GM12864 (cell line): ENCODE results near the gene LRRC14B.

Experiments used
- DNase-seq: peaks from one replicate; pipeline ENCODE4 v3.0.0-alpha.2; 2011; ENCODE audit warnings: low read depth
- H3K4me3 ChIP-seq: 2 replicates; pipeline ENCODE4 v1.5.1; 2011; ENCODE audit warnings: mild to moderate bottlenecking, low read depth, low read length, control low read depth
- TF ChIP-seq, protein P1 (sequence below): IDR thresholded peaks from 2 replicates; pipeline ENCODE4 v1.5.1; 2011; ENCODE audit warnings: low read depth, mild to moderate bottlenecking, moderate library complexity, low read length, control low read depth, inconsistent platforms; ENCODE audit errors: missing control alignments

The LRRC14B gene

DNA sequence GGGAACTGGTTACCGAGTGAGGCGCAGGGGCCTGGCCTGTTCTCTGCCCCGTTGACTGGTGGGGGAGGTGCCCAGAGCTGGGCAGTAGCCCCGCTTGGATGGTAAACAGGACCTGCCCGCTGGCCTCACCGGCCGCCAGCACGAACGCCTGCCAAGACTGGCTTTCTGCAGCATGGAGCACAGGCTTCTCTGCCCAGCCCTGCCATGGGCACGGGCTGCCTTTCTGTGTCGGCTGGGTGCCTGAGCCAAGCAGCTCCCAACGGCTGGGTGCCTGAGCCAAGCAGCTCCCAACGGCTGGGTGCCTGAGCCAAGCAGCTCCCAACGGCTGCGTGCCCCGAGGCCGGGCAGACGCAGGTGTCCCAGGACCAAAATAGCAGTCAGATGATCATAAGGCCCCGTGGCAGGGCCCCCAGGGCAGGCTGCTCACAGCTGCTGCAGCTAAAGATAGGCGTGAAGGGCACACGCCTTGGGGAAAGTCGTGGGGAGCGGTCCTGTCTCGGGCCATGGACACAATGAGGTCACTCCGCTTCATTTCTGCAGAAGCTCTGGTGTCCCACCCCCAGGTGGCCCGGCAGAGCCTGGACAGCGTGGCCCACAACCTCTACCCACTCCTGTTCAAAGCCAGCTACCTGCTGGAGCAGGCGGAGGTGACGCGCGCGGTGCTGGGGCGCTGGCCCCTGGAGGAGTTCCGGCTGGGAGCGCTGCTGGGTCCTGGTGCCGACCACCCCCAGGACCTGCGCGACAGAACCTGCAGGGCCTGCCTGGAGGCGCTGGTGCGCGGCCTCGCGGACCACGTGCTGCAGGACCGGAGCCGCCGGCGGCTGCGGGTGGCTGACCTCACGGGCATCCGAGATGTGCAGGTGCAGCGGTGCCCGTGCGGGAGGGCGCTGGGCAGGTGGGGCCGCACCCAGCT, at the start of gene LRRC14B:
Gene LRRC14B (plus strand): TSS at position 460 of the 913 bp plus-strand sequence. CDS start 44 bp downstream, at position 504.
- H3K4me3 ChIP-seq: no peak within 1 kb of the TSS; the same call in 1 of the 2 replicates
- no peak for DNase-seq
- TF ChIP-seq, protein P1, sequence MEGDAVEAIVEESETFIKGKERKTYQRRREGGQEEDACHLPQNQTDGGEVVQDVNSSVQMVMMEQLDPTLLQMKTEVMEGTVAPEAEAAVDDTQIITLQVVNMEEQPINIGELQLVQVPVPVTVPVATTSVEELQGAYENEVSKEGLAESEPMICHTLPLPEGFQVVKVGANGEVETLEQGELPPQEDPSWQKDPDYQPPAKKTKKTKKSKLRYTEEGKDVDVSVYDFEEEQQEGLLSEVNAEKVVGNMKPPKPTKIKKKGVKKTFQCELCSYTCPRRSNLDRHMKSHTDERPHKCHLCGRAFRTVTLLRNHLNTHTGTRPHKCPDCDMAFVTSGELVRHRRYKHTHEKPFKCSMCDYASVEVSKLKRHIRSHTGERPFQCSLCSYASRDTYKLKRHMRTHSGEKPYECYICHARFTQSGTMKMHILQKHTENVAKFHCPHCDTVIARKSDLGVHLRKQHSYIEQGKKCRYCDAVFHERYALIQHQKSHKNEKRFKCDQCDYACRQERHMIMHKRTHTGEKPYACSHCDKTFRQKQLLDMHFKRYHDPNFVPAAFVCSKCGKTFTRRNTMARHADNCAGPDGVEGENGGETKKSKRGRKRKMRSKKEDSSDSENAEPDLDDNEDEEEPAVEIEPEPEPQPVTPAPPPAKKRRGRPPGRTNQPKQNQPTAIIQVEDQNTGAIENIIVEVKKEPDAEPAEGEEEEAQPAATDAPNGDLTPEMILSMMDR: no peak

DNA sequence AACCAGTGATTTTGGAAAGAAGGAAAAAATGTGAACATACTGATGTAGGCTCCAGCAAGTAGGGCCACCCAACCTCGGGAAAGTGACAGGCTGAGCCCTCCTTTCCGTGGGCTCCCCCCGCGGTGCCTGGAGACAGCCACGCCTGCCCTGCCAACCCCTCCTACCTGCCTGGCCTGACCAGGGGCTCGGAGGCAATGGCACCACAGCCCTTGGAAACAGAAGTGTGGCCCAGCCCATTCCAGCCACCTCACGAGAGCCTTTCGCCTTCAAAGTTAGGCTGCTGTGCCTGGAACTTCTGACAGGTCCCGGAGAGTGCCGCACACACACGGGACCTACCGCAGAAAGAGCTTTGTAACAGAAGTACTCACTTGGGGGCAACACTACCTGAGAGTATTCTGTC, 49.5 kb upstream of the LRRC14B start:
- no peak for DNase-seq
- TF ChIP-seq, protein P1: no peak
- no peak overlapping the region for H3K4me3 ChIP-seq

DNA sequence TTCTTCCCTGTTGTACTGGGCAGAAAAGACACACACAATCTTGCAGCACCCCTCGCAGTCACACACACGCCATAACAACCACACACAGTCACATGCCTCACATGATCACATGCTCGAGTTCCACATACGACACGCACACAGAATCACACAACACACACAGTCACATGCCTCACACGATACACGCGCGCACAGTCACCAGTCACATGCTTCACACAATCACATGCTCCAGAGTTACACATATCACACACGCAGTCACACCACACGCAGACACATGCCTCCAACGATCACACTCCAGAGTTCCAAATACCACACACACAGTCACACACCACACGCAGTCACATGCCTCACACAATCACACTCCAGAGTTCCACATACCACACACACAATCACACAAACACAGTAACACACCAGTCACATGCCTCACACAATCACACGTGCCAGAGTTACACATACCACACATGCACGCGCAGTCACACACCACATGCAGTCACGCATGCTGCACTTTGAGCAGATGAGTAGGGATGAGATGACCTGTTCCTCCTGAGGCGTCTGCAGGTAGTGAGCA, 49.0 kb upstream of the LRRC14B start:
- H3K4me3 ChIP-seq: no peak overlapping the region
- TF ChIP-seq, protein P1: no peak
- DNase-seq: no peak

DNA sequence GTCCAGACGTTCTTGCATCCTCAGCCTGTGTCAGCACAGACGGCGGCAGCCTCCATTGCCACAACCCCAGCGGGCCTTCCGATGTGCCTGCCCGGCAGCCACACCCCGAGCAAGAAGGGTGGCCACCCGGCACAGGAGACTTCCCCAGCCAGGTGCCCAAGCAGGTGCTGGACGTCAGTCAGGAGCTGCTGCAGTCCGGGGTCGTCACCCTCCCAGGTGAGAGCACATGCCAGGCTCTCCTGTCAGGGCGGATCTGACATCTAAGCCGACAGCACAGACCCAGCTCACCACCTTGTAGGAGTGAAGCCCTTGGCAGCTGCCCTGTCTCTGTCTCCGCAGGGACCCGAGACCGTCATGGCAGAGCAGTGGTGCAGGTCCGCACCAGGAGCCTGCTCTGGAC, 48.3 kb upstream of the LRRC14B start:
- no peak for DNase-seq
- TF ChIP-seq, protein P1: no peak
- H3K4me3 ChIP-seq: no peak overlapping the region

DNA sequence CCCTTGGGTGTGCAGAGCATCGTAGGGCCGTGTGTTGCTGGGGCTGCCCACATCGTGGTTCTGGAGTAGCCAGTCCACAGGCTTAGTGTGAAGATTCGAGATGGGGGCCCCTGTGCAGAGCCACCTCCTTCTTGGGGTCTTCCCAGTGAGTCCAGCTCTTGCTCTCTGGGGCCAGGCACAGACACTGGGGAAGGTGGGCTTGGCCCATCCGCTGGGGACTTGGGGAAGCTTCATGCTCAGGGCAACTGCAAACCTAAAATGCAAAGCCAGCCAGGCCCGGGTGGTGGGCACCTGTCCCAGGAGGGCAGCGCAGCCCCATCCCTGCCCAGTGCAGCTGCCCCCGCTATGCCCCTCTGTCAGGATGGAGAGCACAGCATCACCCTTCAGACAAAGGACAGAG, 46.4 kb upstream of the LRRC14B start:
- H3K4me3 ChIP-seq: no peak overlapping the region
- TF ChIP-seq, protein P1: no peak
- no peak for DNase-seq

DNA sequence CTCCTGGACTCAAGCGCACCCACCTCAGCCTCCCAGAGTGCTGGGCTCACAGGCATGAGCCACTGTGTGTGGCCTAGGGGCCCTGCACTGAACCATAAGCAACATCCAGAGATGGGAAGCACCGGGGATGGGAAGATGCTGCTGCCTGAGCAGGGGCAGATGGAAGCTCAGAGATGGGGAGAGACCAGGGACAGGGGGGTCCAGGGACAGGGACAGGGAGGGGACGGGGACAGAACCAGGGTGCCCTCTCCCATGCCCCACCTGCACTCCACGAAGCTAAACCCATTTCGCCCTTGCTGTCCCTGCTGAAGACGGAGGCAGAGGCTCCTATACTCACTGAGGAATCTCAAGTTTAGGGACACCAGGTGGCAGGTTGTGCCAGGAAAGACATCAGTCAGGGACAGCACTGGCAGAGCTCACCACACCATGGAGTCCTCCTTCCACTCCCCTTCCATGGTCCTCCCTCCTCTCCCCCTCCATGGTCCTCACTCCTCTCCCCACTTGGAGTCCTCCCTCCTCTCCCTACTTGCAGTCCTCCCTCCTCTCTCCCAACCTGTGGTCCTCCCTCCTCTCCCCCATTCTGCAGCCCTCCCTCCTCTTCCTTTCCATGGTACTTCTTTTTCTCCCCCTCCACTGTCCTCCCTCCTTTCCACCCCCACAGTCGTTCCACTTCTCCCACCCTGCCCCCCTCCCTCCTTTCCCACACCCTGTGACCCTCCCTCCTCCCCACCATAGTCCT, 45.5 kb upstream of the LRRC14B start:
- TF ChIP-seq, protein P1: no peak
- no peak overlapping the region for H3K4me3 ChIP-seq
- DNase-seq: no peak
